ENCODE data around the gene TTC7B.

TTC7B gene

GRCh38 chr14:90665321-90666000, 150.8 kb downstream of the TTC7B start:
- DNase-seq = no peak

- no peak for DNase-seq
Measured at GRCh38 chr14:90664911-90665310, 151.3 kb downstream of the TTC7B start.

- no peak for DNase-seq
Measured at GRCh38 chr14:90663680-90664079, 152.6 kb downstream of the TTC7B start.

GRCh38 chr14:90663140-90663539, 153.1 kb downstream of the TTC7B start:
- DNase-seq = no peak

- DNase-seq = no peak
Measured at GRCh38 chr14:90661866-90662265, 154.4 kb downstream of the TTC7B start.

GRCh38 chr14:90660865-90661570, 155.2 kb downstream of the TTC7B start:
- DNase-seq = no peak

- DNase-seq = no peak
Measured at GRCh38 chr14:90659156-90659555, 157.1 kb downstream of the TTC7B start.

- DNase-seq = no peak
Measured at GRCh38 chr14:90658541-90658967, 157.7 kb downstream of the TTC7B start.

- DNase-seq = no peak
Measured at GRCh38 chr14:90656973-90657372, 159.3 kb downstream of the TTC7B start.

- no peak for DNase-seq
Measured at GRCh38 chr14:90655829-90656228, 160.4 kb downstream of the TTC7B start.

- no peak for DNase-seq
Measured at GRCh38 chr14:90654831-90655276, 161.4 kb downstream of the TTC7B start.

- DNase-seq = no peak
Measured at GRCh38 chr14:90652626-90653025, 163.6 kb downstream of the TTC7B start.

GRCh38 chr14:90651976-90652560, 164.2 kb downstream of the TTC7B start:
- no peak for DNase-seq

GRCh38 chr14:90651271-90651804, 164.9 kb downstream of the TTC7B start:
- DNase-seq = no peak

- no peak for DNase-seq
Measured at GRCh38 chr14:90649557-90650135, 166.6 kb downstream of the TTC7B start.

GRCh38 chr14:90649083-90649482, 167.1 kb downstream of the TTC7B start:
- no peak for DNase-seq

- DNase-seq = no peak
Measured at GRCh38 chr14:90648421-90648820, 167.8 kb downstream of the TTC7B start.

- no peak for DNase-seq
Measured at GRCh38 chr14:90647473-90648005, 168.7 kb downstream of the TTC7B start.

- DNase-seq = no peak
Measured at GRCh38 chr14:90645842-90646443, 170.3 kb downstream of the TTC7B start.

- DNase-seq = no peak
Measured at GRCh38 chr14:90644882-90645281, 171.3 kb downstream of the TTC7B start.

- DNase-seq = no peak
Measured at GRCh38 chr14:90643982-90644670, 172.1 kb downstream of the TTC7B start.

GRCh38 chr14:90642244-90642717, 173.9 kb downstream of the TTC7B start:
- no peak for DNase-seq

Data from activated CD8-positive, alpha-beta memory T cell treated with anti-CD3 and anti-CD28 coated beads for 24 hours (primary cell).